Activated naive CD8-positive, alpha-beta T cell treated with anti-CD3 and anti-CD28 coated beads, Interleukin-2, amount 10 ng/mL, durations not matched to agents 7 days and 5 days (primary cell): ENCODE measurements around the gene TMEM108. TPM values are rescaled to one million over a fixed set of nuclear protein-coding genes. Genes with fewer than 3 reads are reported as not detected.

Experiments used
- ATAC-seq: fragments of 150-1000 bp; cut with Tn5 transposase; one replicate; pipeline ENCODE4 v1.10.0; 2021; ENCODE audit warnings: low read depth, moderate library complexity
- POLR2A ChIA-PET: fragments of 350-600 bp; sonication (Branson Sonifier 250); formaldehyde crosslinking; loops from one replicate; lab custom pipeline; 2021; ENCODE audit warnings: antibody characterized with exemption; lab: Charles Lee
- DNase-seq: peaks from one replicate; pipeline ENCODE4 v3.0.0; 2021
- H3K27ac Mint-ChIP-seq: one replicate; pipeline ENCODE4 v1.8.0; 2022; ENCODE audit warnings: mild to moderate bottlenecking, mixed read lengths
- H3K27me3 Mint-ChIP-seq: one replicate; pipeline ENCODE4 v1.8.0; 2022; ENCODE audit warnings: mild to moderate bottlenecking, moderate library complexity, mixed read lengths
- H3K36me3 Mint-ChIP-seq: one replicate; pipeline ENCODE4 v1.8.0; 2021; ENCODE audit warnings: mild to moderate bottlenecking, mixed read lengths
- H3K4me1 Mint-ChIP-seq: one replicate; pipeline ENCODE4 v1.8.0; 2021; ENCODE audit warnings: mixed read lengths
- H3K4me3 Mint-ChIP-seq: one replicate; pipeline ENCODE4 v1.8.0; 2022; ENCODE audit warnings: mild to moderate bottlenecking, moderate library complexity, mixed read lengths
- H3K9me3 Mint-ChIP-seq: one replicate; pipeline ENCODE4 v1.8.0; 2021; ENCODE audit warnings: mixed read lengths
- total RNA-seq, 2 experiments: library from RNA; stranded (reverse); gene quantifications; one replicate each; pipeline ENCODE4 v1.2.3, GENCODE V29; 2021

TMEM108 gene
- total RNA-seq, 2 experiments from 2014 or later: not detected

DNA sequence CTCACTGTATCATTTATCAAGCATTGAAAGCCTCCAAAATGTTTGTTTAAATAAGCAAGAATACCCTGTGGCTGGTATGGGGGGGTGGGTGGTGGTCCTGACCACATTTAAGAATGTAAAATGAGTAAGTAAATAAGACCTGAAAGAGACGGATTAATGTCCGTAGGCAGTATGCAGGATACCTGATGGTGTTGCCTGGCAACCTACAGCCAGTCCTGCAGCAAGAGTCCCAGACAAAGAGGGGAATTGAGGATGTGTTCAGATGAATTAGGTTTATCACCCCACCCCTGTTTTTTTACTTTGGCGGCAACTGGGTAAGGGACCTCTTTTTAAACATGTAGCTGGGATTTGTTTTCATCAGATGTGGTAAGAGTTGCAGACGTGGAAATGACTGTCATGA is 261.9 kb downstream of the TMEM108 start:
- no peak overlapping the region for H3K4me3 Mint-ChIP-seq
- no peaks in the 10 kb centered on the region for H3K36me3 Mint-ChIP-seq
- H3K27ac Mint-ChIP-seq: no peak overlapping the region
- POLR2A ChIA-PET: no interaction called here
- DNase-seq: no peak
- H3K4me1 Mint-ChIP-seq: peaks cover 3% of the 10 kb centered on the region
- no peaks in the 10 kb centered on the region for H3K27me3 Mint-ChIP-seq
- no peak for ATAC-seq
- H3K9me3 Mint-ChIP-seq: no peaks in the 10 kb centered on the region

GRCh38 chr3:133301194-133301593 is 263.0 kb downstream of the TMEM108 start:
- H3K4me3 Mint-ChIP-seq: no peak overlapping the region
- DNase-seq (no peak), ATAC-seq (no peak)
- no peak overlapping the region for H3K27ac Mint-ChIP-seq
- peaks cover 3% of the 10 kb centered on the region for H3K4me1 Mint-ChIP-seq
- H3K36me3 Mint-ChIP-seq: no peaks in the 10 kb centered on the region
- H3K9me3 Mint-ChIP-seq: no peaks in the 10 kb centered on the region
- POLR2A ChIA-PET: no interaction called here
- no peaks in the 10 kb centered on the region for H3K27me3 Mint-ChIP-seq

DNA sequence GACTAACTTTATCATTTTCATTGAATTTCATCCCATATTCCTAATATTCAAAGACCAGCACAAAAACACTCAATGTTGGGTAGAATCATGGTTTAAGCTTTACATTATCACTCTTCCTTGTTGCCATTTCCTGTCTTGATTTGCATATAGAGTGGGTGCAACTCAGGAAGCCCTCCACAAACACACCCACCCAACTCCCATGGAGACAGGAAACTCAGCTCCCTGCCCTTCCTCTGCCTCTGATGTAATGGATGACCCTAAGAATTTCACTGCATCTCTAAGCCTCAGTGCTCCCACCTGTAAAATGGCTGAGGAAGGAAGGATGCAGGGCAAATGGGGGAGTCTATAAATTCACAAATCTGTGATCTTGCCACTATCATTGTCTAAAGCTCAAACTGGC is 263.5 kb downstream of the TMEM108 start:
- H3K4me3 Mint-ChIP-seq: no peak overlapping the region
- peaks cover 3% of the 10 kb centered on the region for H3K4me1 Mint-ChIP-seq
- H3K27me3 Mint-ChIP-seq: no peaks in the 10 kb centered on the region
- DNase-seq (no peak), ATAC-seq (no peak)
- H3K36me3 Mint-ChIP-seq: no peaks in the 10 kb centered on the region
- POLR2A ChIA-PET: no interaction called here
- no peak overlapping the region for H3K27ac Mint-ChIP-seq
- no peaks in the 10 kb centered on the region for H3K9me3 Mint-ChIP-seq

DNA sequence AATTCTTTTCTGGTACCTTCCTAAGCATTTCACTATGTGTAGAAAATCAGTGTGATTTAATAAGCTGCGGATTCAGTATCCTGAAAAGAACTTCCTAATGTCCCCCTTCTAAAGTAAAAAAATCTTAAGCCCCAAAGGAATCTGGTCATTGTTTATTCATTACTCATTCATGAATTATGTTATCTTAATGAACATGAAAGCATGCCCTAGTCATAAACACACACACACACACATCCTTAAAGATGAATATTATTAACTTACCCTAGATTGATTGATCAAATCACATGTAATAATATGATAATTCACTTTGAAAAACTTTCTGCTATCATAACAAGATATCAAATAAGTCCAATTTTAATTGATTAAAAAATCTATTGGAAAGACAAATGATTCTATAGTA is 265.2 kb downstream of the TMEM108 start:
- Mint-ChIP-seq H3K27ac (no peak overlapping the region), H3K4me1 (peaks cover 3% of the 10 kb centered on the region), H3K9me3 (no peaks in the 10 kb centered on the region), H3K36me3 (no peaks in the 10 kb centered on the region), H3K4me3 (no peak overlapping the region), H3K27me3 (no peaks in the 10 kb centered on the region)
- DNase-seq: no peak
- no peak for ATAC-seq
- POLR2A ChIA-PET: no interaction called here

DNA sequence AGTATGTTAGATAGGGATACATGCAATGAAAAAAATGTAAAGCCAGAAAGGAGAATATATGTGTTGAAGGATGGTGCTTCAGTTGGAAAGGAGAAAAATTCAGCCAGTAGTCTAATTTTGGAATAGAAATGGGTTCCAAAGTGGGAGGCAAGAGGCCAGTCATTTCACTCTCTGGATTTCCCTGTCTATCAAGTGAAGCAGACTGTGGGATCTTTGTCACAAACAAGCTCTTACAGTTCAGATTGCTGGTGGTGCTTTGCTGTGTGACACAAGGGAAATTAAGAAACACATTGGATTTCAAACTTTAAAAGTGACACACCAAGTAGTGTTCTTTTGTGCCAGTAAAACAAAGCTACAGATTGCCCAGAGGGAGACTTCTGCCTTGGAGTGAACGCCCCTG is 279.7 kb downstream of the TMEM108 start:
- Mint-ChIP-seq H3K27me3 (peaks cover 4% of the 10 kb centered on the region), H3K36me3 (no peaks in the 10 kb centered on the region), H3K4me3 (no peak overlapping the region), H3K4me1 (no peaks in the 10 kb centered on the region), H3K27ac (no peak overlapping the region), H3K9me3 (peaks cover 16% of the 10 kb centered on the region)
- DNase-seq (no peak), ATAC-seq (no peak)
- POLR2A ChIA-PET: no interaction called here

DNA sequence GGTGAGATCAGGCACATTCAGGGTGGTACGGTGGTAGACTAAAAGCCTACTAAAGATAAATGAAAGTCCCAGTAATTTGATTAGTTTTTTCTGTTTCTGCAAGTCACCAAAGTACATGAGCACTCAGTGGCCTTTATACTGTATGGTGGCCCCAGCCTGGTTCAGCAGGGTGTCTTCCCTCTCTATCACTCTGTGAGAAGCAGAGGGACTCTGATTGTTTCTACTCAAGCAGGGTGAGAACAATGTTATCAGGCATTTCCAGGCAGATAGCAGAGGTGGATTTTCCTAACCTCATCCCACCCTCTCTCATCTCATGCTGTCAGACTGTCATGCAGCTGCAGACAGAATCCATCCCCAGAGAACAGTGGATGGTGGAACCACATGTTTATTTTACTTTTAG is 290.2 kb downstream of the TMEM108 start:
- DNase-seq (no peak), ATAC-seq (no peak)
- Mint-ChIP-seq H3K36me3 (no peaks in the 10 kb centered on the region), H3K4me3 (no peak overlapping the region), H3K27me3 (peaks cover 13% of the 10 kb centered on the region), H3K27ac (no peak overlapping the region), H3K9me3 (no peaks in the 10 kb centered on the region), H3K4me1 (peaks cover 2% of the 10 kb centered on the region)
- POLR2A ChIA-PET: no interaction called here

DNA sequence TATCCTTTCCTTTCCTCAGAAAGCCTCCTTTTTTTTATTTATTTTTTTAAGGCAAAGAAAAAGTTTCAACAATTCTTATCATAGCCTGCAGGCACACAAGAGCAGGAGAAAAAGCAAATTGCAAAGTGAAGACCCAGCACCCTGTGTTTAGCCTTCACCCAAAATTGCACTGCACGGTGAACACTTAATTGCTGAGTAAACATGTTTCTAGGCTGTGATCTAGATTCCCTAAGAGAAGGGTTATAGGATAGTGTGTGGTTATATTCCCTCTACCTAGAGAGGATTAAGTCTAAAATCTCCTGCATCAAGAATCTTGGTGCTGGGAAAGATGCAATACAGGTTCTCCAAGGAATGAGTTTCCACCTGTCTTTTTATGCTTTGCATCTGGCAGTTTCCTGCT is 291.4 kb downstream of the TMEM108 start:
- DNase-seq (no peak), ATAC-seq (no peak)
- H3K27me3 Mint-ChIP-seq: peaks cover 8% of the 10 kb centered on the region
- peaks cover 2% of the 10 kb centered on the region for H3K4me1 Mint-ChIP-seq
- H3K9me3 Mint-ChIP-seq: no peaks in the 10 kb centered on the region
- no peak overlapping the region for H3K4me3 Mint-ChIP-seq
- no peaks in the 10 kb centered on the region for H3K36me3 Mint-ChIP-seq
- POLR2A ChIA-PET: no interaction called here
- no peak overlapping the region for H3K27ac Mint-ChIP-seq

DNA sequence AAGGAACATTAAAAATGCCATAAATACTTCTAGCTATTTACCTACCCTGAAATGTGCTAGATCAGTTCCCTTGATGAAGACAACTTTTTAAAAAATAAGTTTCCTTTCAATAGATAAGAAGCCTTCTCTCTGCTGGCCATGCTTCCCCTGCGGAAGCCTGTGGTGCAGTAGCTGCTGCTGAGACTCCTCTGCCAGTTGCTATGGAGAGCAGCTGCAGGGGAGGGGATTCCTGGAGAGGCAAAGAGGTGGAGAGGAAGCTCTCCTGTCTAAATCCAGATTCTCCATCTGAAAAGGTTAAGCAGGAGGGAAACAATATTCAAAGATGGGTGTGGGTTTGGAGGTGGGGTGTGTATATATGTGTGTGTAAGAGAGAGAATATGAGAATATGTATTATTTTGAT is 291.9 kb downstream of the TMEM108 start:
- peaks cover 2% of the 10 kb centered on the region for H3K4me1 Mint-ChIP-seq

DNA sequence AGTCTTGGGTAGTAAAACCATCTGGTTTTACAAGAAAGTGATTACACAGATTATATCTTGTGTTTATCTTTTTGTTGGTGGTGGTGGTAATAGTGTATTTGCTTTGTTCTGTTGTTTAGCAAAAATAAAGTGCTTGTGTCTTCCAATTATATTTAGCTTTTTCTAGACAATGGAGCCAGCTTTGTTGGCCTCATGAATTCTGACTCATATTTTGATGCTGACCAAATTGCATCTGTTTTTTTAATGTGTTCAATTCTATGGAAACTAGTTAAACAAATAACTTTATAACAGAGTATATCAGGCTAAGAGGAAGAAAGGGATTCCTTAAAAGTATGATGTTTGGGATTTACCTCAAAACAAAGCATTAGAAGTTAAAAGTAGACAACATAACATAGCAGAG is 292.3 kb downstream of the TMEM108 start:
- Mint-ChIP-seq H3K4me1 (peaks cover 2% of the 10 kb centered on the region), H3K27ac (no peak overlapping the region), H3K9me3 (no peaks in the 10 kb centered on the region), H3K4me3 (no peak overlapping the region), H3K27me3 (peaks cover 8% of the 10 kb centered on the region), H3K36me3 (no peaks in the 10 kb centered on the region)
- no peak for DNase-seq
- POLR2A ChIA-PET: no interaction called here
- ATAC-seq: no peak

More for the DNA sequence above, 291.9 kb downstream of the TMEM108 start:
- DNase-seq (no peak), ATAC-seq (no peak)
- H3K36me3 Mint-ChIP-seq: no peaks in the 10 kb centered on the region
- no peaks in the 10 kb centered on the region for H3K9me3 Mint-ChIP-seq
- POLR2A ChIA-PET: no interaction called here
- peaks cover 8% of the 10 kb centered on the region for H3K27me3 Mint-ChIP-seq
- H3K27ac Mint-ChIP-seq: no peak overlapping the region
- H3K4me3 Mint-ChIP-seq: no peak overlapping the region

DNA sequence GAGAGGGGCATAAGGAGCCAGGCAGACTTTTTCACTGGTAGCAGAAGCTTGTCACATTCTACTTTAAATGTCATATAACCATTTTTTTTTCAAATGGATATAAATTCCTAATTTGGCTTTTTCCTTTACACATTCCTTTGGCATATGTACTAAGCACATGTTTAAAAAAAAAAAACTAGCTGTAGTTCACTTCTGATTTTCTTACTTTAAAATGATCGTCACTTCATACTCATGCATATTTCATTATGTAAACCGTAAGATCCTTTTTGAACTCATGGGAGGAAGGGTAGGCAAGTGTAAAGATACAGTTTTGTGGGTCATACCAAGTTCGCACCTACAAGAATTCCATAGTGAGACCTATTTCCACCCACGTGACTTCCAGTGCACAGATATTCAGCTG is 316.5 kb downstream of the TMEM108 start:
- POLR2A ChIA-PET: no interaction called here
- H3K9me3 Mint-ChIP-seq: no peaks in the 10 kb centered on the region
- DNase-seq (no peak), ATAC-seq (no peak)
- no peak overlapping the region for H3K27ac Mint-ChIP-seq
- no peaks in the 10 kb centered on the region for H3K4me1 Mint-ChIP-seq
- no peaks in the 10 kb centered on the region for H3K36me3 Mint-ChIP-seq
- H3K4me3 Mint-ChIP-seq: no peak overlapping the region
- peaks cover 2% of the 10 kb centered on the region for H3K27me3 Mint-ChIP-seq

DNA sequence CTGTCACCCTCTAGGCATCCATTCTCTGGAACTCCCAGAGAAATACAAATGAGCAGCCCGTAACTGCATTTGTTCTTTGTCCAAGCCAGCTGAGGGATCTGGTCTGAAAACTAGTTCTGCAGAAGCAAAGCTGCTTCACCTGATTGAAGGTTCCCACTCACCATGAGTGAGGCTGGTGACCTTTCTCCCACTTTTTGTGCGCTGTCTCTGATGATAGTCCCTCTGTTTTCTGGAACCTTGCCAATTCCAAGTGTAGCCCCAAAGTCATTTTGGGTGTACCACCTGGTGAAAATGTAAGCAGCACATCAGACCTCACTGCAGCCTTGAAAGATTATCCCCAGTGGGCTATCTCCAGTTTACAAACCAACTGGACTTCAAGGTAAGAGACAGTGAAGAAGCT is 322.3 kb downstream of the TMEM108 start:
- Mint-ChIP-seq H3K27me3 (no peaks in the 10 kb centered on the region), H3K4me3 (no peak overlapping the region), H3K9me3 (no peaks in the 10 kb centered on the region), H3K36me3 (no peaks in the 10 kb centered on the region), H3K27ac (no peak overlapping the region), H3K4me1 (peaks cover 3% of the 10 kb centered on the region)
- ATAC-seq (no peak), DNase-seq (no peak)
- POLR2A ChIA-PET: no interaction called here

DNA sequence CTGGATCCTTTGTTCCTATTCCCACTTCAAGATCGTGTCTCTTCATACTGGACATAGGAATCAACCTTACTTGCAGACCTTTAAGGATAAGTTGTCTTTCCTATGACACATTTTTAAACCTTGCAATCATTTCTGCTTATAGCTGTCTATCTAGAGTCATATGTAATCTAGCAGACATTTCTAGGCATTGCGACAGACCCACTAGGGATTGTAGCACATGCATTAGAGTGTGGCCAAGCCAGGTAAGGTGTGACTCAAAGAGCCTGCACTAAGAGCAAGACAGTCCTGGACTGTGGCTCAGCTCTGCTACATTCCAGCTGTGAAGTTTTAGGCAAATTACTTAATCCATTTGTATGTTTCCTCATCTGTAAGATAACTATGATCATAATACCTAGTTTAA is 322.8 kb downstream of the TMEM108 start:
- no peak overlapping the region for H3K27ac Mint-ChIP-seq
- no peak for DNase-seq
- H3K9me3 Mint-ChIP-seq: no peaks in the 10 kb centered on the region
- no peak for ATAC-seq
- no peak overlapping the region for H3K4me3 Mint-ChIP-seq
- POLR2A ChIA-PET: no interaction called here
- H3K27me3 Mint-ChIP-seq: no peaks in the 10 kb centered on the region
- no peaks in the 10 kb centered on the region for H3K36me3 Mint-ChIP-seq
- peaks cover 3% of the 10 kb centered on the region for H3K4me1 Mint-ChIP-seq

DNA sequence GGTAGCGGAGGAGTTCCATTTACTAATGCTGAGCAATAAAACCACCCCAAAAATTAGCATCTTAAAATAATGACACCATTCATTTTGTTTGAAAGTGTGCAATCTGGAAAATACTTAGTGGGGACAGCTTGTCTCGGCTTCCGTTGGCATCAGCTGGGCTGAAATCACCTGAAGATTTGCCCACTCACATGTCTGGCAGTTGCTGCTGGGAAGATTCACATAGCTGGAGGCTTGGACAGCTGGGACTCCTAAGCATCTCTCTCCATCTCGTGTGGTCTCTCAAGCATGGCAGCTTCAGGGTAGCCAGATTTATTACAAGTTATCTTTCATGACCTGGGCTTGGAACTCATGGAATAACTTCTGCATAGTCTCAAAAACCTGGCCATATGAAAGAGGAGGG is 323.2 kb downstream of the TMEM108 start:
- DNase-seq (no peak), ATAC-seq (no peak)
- Mint-ChIP-seq H3K9me3 (no peaks in the 10 kb centered on the region), H3K27me3 (no peaks in the 10 kb centered on the region), H3K4me1 (peaks cover 3% of the 10 kb centered on the region), H3K4me3 (no peak overlapping the region), H3K27ac (no peak overlapping the region), H3K36me3 (no peaks in the 10 kb centered on the region)
- POLR2A ChIA-PET: no interaction called here

- no peaks in the 10 kb centered on the region for H3K9me3 Mint-ChIP-seq
- no peak overlapping the region for H3K27ac Mint-ChIP-seq
Measured at GRCh38 chr3:133362539-133362938, 324.3 kb downstream of the TMEM108 start.

DNA sequence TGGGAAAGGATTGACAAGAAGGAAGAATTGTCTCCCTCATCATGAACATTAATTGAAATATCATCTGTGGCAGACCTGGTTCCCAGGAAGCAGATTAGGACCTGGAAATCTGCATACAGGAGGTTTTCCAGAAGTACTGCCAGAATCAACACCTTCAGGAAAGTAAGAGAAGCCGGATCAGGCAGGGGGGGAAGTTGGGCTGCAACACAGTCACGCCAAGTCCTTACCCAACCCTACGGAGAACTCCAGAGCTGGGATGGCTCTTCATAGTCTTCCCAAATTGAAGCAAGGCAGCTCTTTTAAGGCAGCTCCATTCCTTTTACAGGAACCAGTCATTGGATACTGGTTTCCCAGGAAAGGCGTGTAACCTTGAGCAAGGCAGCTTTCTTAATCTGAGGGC is 326.5 kb downstream of the TMEM108 start:
- POLR2A ChIA-PET: no interaction called here
- Mint-ChIP-seq H3K9me3 (no peaks in the 10 kb centered on the region), H3K36me3 (no peaks in the 10 kb centered on the region), H3K27me3 (no peaks in the 10 kb centered on the region), H3K27ac (no peak overlapping the region), H3K4me3 (no peak overlapping the region), H3K4me1 (peaks cover 3% of the 10 kb centered on the region)
- ATAC-seq: no peak
- DNase-seq: no peak

More at GRCh38 chr3:133362539-133362938, 324.3 kb downstream of the TMEM108 start:
- ATAC-seq (no peak), DNase-seq (no peak)
- POLR2A ChIA-PET: no interaction called here
- Mint-ChIP-seq H3K4me3 (no peak overlapping the region), H3K4me1 (peaks cover 3% of the 10 kb centered on the region), H3K27me3 (no peaks in the 10 kb centered on the region), H3K36me3 (no peaks in the 10 kb centered on the region)
